Mesothelial cell of epicardium (in vitro differentiated cells): Measurements from ENCODE around the gene RGS8. TPM values are rescaled to one million over a fixed set of nuclear protein-coding genes. Genes with fewer than 3 reads are reported as not detected.

Experiments used
- DNase-seq, 2 experiments: peaks; one replicate each; pipeline ENCODE4 v3.0.0; 2021; ENCODE audit warnings: low spot score in 2 of 2; ENCODE audit not compliant: unreplicated experiment in 2 of 2
- H3K27ac Mint-ChIP-seq: 2 replicates; pipeline ENCODE4 v1.8.0; 2021; ENCODE audit warnings: mixed read lengths
- H3K27me3 Mint-ChIP-seq: 2 replicates; pipeline ENCODE4 v1.8.0; 2021; ENCODE audit warnings: low read depth, mixed read lengths
- H3K36me3 Mint-ChIP-seq: 2 replicates; pipeline ENCODE4 v1.8.0; 2021; ENCODE audit warnings: mixed read lengths
- H3K4me1 Mint-ChIP-seq: 2 replicates; pipeline ENCODE4 v1.8.0; 2021; ENCODE audit warnings: mixed read lengths
- H3K4me3 Mint-ChIP-seq: 2 replicates; pipeline ENCODE4 v1.8.0; 2021; ENCODE audit warnings: mild to moderate bottlenecking, moderate library complexity, mixed read lengths
- H3K9me3 Mint-ChIP-seq: 2 replicates; pipeline ENCODE4 v1.8.0; 2021; ENCODE audit warnings: mixed read lengths
- CTCF ChIP-seq: fragments of 200-600 bp; sonication (generic); IDR thresholded peaks from one replicate; pipeline ENCODE4 v1.5.0; 2021; ENCODE audit warnings: antibody characterized with exemption; ENCODE audit not compliant: unreplicated experiment
- total RNA-seq: library from RNA; stranded (reverse); gene quantifications from 3 replicates; pipeline ENCODE4 v1.2.1, GENCODE V29; 2021

The RGS8 gene
- total RNA-seq, 1 donor from 2014 or later: not detected

GRCh38 chr1:182723200-182723599 is 38.8 kb upstream of the RGS8 start:
- Mint-ChIP-seq H3K27me3 (no peaks in the 10 kb centered on the region), H3K4me3 (no peak overlapping the region), H3K36me3 (no peaks in the 10 kb centered on the region), H3K9me3 (no peaks in the 10 kb centered on the region), H3K27ac (no peak overlapping the region), H3K4me1 (peaks cover 2% of the 10 kb centered on the region)
- TF ChIP-seq CTCF: no peak
- no peak for DNase-seq

- H3K4me3 Mint-ChIP-seq: no peak overlapping the region
- peaks cover 2% of the 10 kb centered on the region for H3K4me1 Mint-ChIP-seq
- H3K27ac Mint-ChIP-seq: no peak overlapping the region
- H3K9me3 Mint-ChIP-seq: no peaks in the 10 kb centered on the region
- no peaks in the 10 kb centered on the region for H3K36me3 Mint-ChIP-seq
- no peak for DNase-seq
- no peaks in the 10 kb centered on the region for H3K27me3 Mint-ChIP-seq
- no peak for TF ChIP-seq CTCF
Measured at GRCh38 chr1:182721525-182721924, 37.1 kb upstream of the RGS8 start.

- H3K4me3 Mint-ChIP-seq: no peak overlapping the region
- H3K9me3 Mint-ChIP-seq: no peaks in the 10 kb centered on the region
- TF ChIP-seq CTCF: peak; percentile 18
- H3K36me3 Mint-ChIP-seq: no peaks in the 10 kb centered on the region
- H3K4me1 Mint-ChIP-seq: peaks cover 2% of the 10 kb centered on the region
- no peaks in the 10 kb centered on the region for H3K27me3 Mint-ChIP-seq
- DNase-seq: no peak
- H3K27ac Mint-ChIP-seq: no peak overlapping the region
Measured at GRCh38 chr1:182720463-182720862, 36.1 kb upstream of the RGS8 start.

DNA sequence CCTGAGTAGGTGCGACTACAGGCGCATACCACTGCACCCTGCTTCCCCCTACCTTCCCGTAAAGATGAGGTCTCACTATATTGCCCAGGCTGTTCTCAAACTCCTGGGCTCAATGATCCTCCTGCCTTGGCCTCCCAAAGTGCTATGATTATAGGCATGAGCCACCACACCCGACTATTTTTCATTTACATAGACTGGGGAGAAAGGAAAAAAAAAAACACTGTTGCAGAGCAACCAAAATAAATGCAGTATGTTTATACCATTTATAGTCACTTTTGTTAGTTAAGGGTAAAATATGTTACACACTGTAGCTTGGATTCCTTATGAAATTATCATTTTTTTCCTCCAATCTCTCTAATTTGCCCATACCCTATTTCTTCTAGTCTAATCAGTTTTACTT is 35.2 kb upstream of the RGS8 start:
- Mint-ChIP-seq H3K4me1 (no peaks in the 10 kb centered on the region), H3K36me3 (no peaks in the 10 kb centered on the region), H3K9me3 (no peaks in the 10 kb centered on the region), H3K27ac (no peak overlapping the region), H3K4me3 (no peak overlapping the region), H3K27me3 (no peaks in the 10 kb centered on the region)
- no peak for DNase-seq
- no peak for TF ChIP-seq CTCF

- no peak for TF ChIP-seq CTCF
- Mint-ChIP-seq H3K9me3 (no peaks in the 10 kb centered on the region), H3K27ac (no peak overlapping the region)
Measured at GRCh38 chr1:182718311-182718710, 33.9 kb upstream of the RGS8 start.

More at GRCh38 chr1:182718311-182718710, 33.9 kb upstream of the RGS8 start:
- Mint-ChIP-seq H3K27me3 (no peaks in the 10 kb centered on the region), H3K4me3 (no peak overlapping the region), H3K36me3 (no peaks in the 10 kb centered on the region), H3K4me1 (no peaks in the 10 kb centered on the region)
- no peak for DNase-seq
